IMR-90 (cell line): ENCODE results near the gene BRD1. TPM values are rescaled to one million over a fixed set of nuclear protein-coding genes. Genes with fewer than 3 reads are reported as not detected.

Experiments used
- ATAC-seq: fragments of 200-7000 bp; cut with Tn5 transposase; 2 replicates; pipeline ENCODE4 v1.9.1; 2020; ENCODE audit warnings: low read depth, mild to moderate bottlenecking, moderate library complexity
- BruUV-seq: library from RNA; stranded (reverse); fragments of 400-500 nt; replicated peaks from 2 replicates; lab custom pipeline; 2021; lab: Mats Ljungman, UMichigan
- CTCF ChIA-PET: fragments of 300-600 bp; formaldehyde crosslinking; extraction: SDS; loops from one replicate; lab custom pipeline; 2021; ENCODE audit warnings: antibody characterized with exemption; lab: Yijun Ruan, JAX
- POLR2A ChIA-PET: fragments of 300-600 bp; sonication (Branson Sonifier 250); formaldehyde crosslinking; loops from one replicate; lab custom pipeline; 2022; ENCODE audit warnings: antibody characterized with exemption; ENCODE audit not compliant: unreplicated experiment; lab: Charles Lee
- DNase-seq: peaks from one replicate; pipeline ENCODE4 v3.0.0; 2013
- H2AFZ ChIP-seq: replicated peaks from 2 replicates; pipeline ENCODE3; 2013; ENCODE audit warnings: low read length, mild to moderate bottlenecking; ENCODE audit not compliant: poor library complexity
- H2AK5ac ChIP-seq: 2 replicates; pipeline ENCODE4 v1.6.1; 2013; ENCODE audit warnings: low read depth, low read length, inconsistent platforms
- H2AK9ac ChIP-seq: replicated peaks from 2 replicates; pipeline ENCODE3; 2013; ENCODE audit warnings: mild to moderate bottlenecking, low read depth, low read length, moderate library complexity; ENCODE audit not compliant: poor library complexity
- H2BK120ac ChIP-seq: 2 replicates; pipeline ENCODE4 v1.6.1; 2013; ENCODE audit warnings: low read depth, low read length, inconsistent platforms
- H2BK15ac ChIP-seq: 3 replicates; pipeline ENCODE4 v1.6.1; 2013; ENCODE audit warnings: low read depth, low read length, inconsistent platforms
- H2BK20ac ChIP-seq: 2 replicates; pipeline ENCODE4 v1.6.1; 2013; ENCODE audit warnings: low read depth, mild to moderate bottlenecking, inconsistent platforms, low read length, moderate library complexity
- H2BK5ac ChIP-seq: 2 replicates; pipeline ENCODE4 v1.6.1; 2013; ENCODE audit warnings: mild to moderate bottlenecking, low read depth, low read length, inconsistent platforms; ENCODE audit not compliant: poor library complexity, severe bottlenecking
- H3K14ac ChIP-seq: replicated peaks from 2 replicates; pipeline ENCODE4 v1.6.1; 2013; ENCODE audit warnings: low read depth, low read length, inconsistent platforms
- H3K18ac ChIP-seq: 2 replicates; pipeline ENCODE4 v1.6.1; 2013; ENCODE audit warnings: low read depth, low read length, control low read depth
- H3K23ac ChIP-seq: 2 replicates; pipeline ENCODE4 v1.6.1; 2013; ENCODE audit warnings: low read depth, low read length, inconsistent platforms
- H3K27ac ChIP-seq: 2 replicates; pipeline ENCODE4 v1.5.1; 2013; ENCODE audit warnings: mild to moderate bottlenecking, control low read depth, low read length; ENCODE audit not compliant: insufficient read depth
- H3K27me3 ChIP-seq: 2 replicates; pipeline ENCODE4 v1.6.1; 2013; ENCODE audit warnings: low read length; ENCODE audit not compliant: control insufficient read depth, insufficient read depth
- H3K36me3 ChIP-seq: 2 replicates; pipeline ENCODE4 v1.6.1; 2013; ENCODE audit warnings: low read length, mixed read lengths; ENCODE audit not compliant: control insufficient read depth, insufficient read depth
- H3K4ac ChIP-seq: 2 replicates; pipeline ENCODE4 v1.6.1; 2013; ENCODE audit warnings: low read depth, low read length, inconsistent platforms
- H3K4me1 ChIP-seq: 2 replicates; pipeline ENCODE4 v1.6.1; 2013; ENCODE audit warnings: low read length, mixed read lengths; ENCODE audit not compliant: control insufficient read depth, insufficient read depth
- H3K4me2 ChIP-seq: 2 replicates; pipeline ENCODE4 v1.6.1; 2013; ENCODE audit warnings: low read depth, mild to moderate bottlenecking, control low read depth, low read length, moderate library complexity
- H3K4me3 ChIP-seq: 2 replicates; pipeline ENCODE4 v1.5.1; 2013; ENCODE audit warnings: low read depth, mild to moderate bottlenecking, control low read depth, low read length, moderate library complexity; ENCODE audit not compliant: insufficient read depth
- H3K56ac ChIP-seq: 2 replicates; pipeline ENCODE4 v1.6.1; 2013; ENCODE audit warnings: low read length, inconsistent platforms; ENCODE audit not compliant: insufficient read depth; ENCODE audit errors: extremely low read depth
- H3K79me1 ChIP-seq, 2 experiments: 2 replicates each; pipeline ENCODE4 v1.6.1; 2013; ENCODE audit warnings: low read length in 2 of 2, inconsistent platforms in 1 of 2, low read depth in 1 of 2
- H3K9ac ChIP-seq: 2 replicates; pipeline ENCODE4 v1.6.1; 2013; ENCODE audit warnings: low read depth, low read length, control low read depth
- H3K9me1 ChIP-seq: 2 replicates; pipeline ENCODE4 v1.6.1; 2013; ENCODE audit warnings: low read length, inconsistent platforms; ENCODE audit not compliant: insufficient read depth
- H3K9me3 ChIP-seq: 2 replicates; pipeline ENCODE4 v1.6.1; 2013; ENCODE audit warnings: low read length; ENCODE audit not compliant: control insufficient read depth, insufficient read depth
- H4K20me1 ChIP-seq: 2 replicates; pipeline ENCODE4 v1.6.1; 2013; ENCODE audit warnings: low read length, inconsistent platforms; ENCODE audit not compliant: insufficient read depth
- H4K5ac ChIP-seq: 2 replicates; pipeline ENCODE4 v1.6.1; 2013; ENCODE audit warnings: mild to moderate bottlenecking, low read depth, low read length, control low read depth
- H4K8ac ChIP-seq, 2 experiments: 2 replicates each; pipeline ENCODE4 v1.6.1; 2013; ENCODE audit warnings: low read depth in 2 of 2, low read length in 2 of 2, control low read depth in 1 of 2, inconsistent platforms in 1 of 2
- H4K91ac ChIP-seq: 2 replicates; pipeline ENCODE4 v1.6.1; 2013; ENCODE audit warnings: low read depth, low read length, inconsistent platforms; ENCODE audit not compliant: insufficient read depth
- CEBPB ChIP-seq: IDR thresholded peaks from 2 replicates; pipeline ENCODE4 v1.6.1; 2012; ENCODE audit warnings: low read depth, low read length, improper control_type of control experiment
- MAZ ChIP-seq: IDR thresholded peaks from 2 replicates; pipeline ENCODE4 v1.6.1; 2012; ENCODE audit warnings: low read depth, mild to moderate bottlenecking, low read length, improper control_type of control experiment, moderate library complexity, borderline replicate concordance
- WGBS, 2 experiments: methylation state at CpG; one replicate each; pipeline versions ENCODE4 v1.1.5 to v1.1.7; 2013; ENCODE audit warnings: missing lambda C conversion rate in 2 of 2; ENCODE audit not compliant: insufficient read length in 1 of 2; ENCODE audit errors: extremely low coverage in 2 of 2; 5-methylcytosine and 5-hydroxymethylcytosine counted together
- dilution Hi-C: fragments of 300-500 bp; cut with HindIII; formaldehyde crosslinking; loops from one replicate; pipeline ENCODE4 v1.14.3; 2018; ENCODE audit warnings: low sequenced_read_pairs; ENCODE audit not compliant: unreplicated experiment
- in situ Hi-C: fragments of 300-500 bp; cut with MboI; formaldehyde crosslinking; loops from 3 replicates; pipeline ENCODE4 v1.14.3; 2019; ENCODE audit warnings: low sequenced_read_pairs, inconsistent platforms, mixed read lengths
- intact Hi-C: fragments of 100-400 bp; cut with micrococcal nuclease; formaldehyde crosslinking; loops from 2 replicates; pipeline ENCODE4 v1.10.0; 2022
- polyA plus RNA-seq, 3 experiments: library from polyadenylated mRNA; depleted of rRNA; stranded (reverse); fragments of >200 nt; gene quantifications; 2 replicates each; pipeline ENCODE4 v1.2.3, GENCODE V29; 2012; ENCODE audit warnings: low replicate concordance in 1 of 3
- total RNA-seq: library from RNA; depleted of rRNA; stranded (reverse); fragments of >200 nt; gene quantifications from 2 replicates; pipeline ENCODE4 v1.2.3, GENCODE V29; 2012
- TF ChIP-seq, protein P1 (sequence below): fragments of 150-350 bp; IDR thresholded peaks from 2 replicates; pipeline ENCODE4 v1.6.1; 2016; ENCODE audit warnings: low read depth, mild to moderate bottlenecking, low read length, moderate library complexity, borderline replicate concordance

Gene BRD1
- total and polyA plus RNA-seq, 2 of the 4 experiments (the other 2 are of a cell fraction) = 10.0 to 10.6 TPM

DNA sequence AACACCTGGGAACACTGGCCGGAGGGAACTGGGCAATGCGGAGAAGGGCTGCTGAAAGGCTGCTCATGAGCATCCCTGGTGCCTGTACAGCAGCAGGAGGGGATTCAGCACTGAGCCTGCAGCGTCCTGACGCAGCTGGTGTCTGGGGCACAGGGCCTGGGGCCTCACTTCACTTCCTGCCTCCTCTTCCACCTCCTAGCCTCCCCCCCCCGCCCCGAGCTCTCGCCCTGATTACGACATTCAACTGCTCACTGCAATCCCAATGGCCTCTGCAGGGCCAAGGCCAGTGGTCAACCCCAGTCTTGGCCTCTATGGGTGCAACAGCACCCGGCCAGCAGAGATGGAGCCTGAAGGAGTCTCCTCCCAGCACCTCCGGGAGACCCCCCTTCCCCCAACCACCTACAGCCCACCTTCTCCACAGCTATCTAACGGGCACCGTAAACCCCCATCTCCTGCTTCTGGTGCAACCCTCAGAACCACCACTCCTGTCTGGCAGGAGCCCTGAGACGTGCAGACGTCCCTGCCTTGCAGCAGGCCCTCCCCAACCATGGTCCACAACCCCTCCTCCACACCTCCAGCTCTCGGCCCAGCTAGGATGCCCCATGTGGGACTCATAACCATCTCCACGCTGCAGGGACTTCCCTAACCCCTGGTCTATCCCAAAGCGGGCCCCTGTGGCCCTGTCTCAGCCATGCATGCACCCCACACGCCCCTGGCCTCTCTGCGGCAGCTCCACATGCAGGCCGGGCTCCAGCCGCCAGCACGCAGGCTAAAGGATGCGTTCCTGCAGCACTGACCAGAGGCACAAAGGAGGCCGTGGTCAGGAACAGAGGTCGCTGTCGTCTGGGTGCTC is 38.2 kb downstream of the BRD1 start:
- peak; percentile 75 for ATAC-seq

More for the DNA sequence above, 38.2 kb downstream of the BRD1 start:
- Histone ChIP-seq H3K56ac (no peak overlapping the region), H3K9ac (no peak overlapping the region), H3K14ac (0 out of 2 replicates have a peak overlapping the region, but pooled peaks have one; percentile 12), H2BK5ac (no peak overlapping the region), H3K4ac (no peak overlapping the region), H4K8ac (no peak overlapping the region), H2BK20ac (no peak overlapping the region), H3K36me3 (peaks cover 68% of the 10 kb centered on the region), H2BK120ac (no peak overlapping the region), H2AK5ac (no peak overlapping the region), H4K91ac (no peak overlapping the region), H2AFZ (no peak overlapping the region), H3K9me1 (no peaks in the 10 kb centered on the region; the same call in 1 of the 2 replicates), H3K4me3 (no peak overlapping the region), H3K79me1 (peaks cover 25 to 83% of the 10 kb centered on the region in 2 experiments), H3K9me3 (no peaks in the 10 kb centered on the region), H4K5ac (no peak overlapping the region), H3K4me1 (peaks cover 14% of the 10 kb centered on the region), H3K4me2 (peak overlapping the region; percentile 23; the same call in 1 of the 2 replicates), H2AK9ac (peak overlapping the region; percentile 23), H3K27me3 (no peaks in the 10 kb centered on the region), H3K23ac (no peak overlapping the region), H3K27ac (peak overlapping the region; percentile 32; the same call in 1 of the 2 replicates), H2BK15ac (no peak overlapping the region), H4K20me1 (peaks cover 88% of the 10 kb centered on the region), H3K18ac (no peak overlapping the region)
- CTCF ChIA-PET = no interaction called here
- BruUV-seq = no TSS peak
- POLR2A ChIA-PET = no interaction called here
- intact Hi-C loops = no loop called here
- TF ChIP-seq MAZ = peak; percentile 73; the same call in 1 of the 2 replicates
- peak; percentile 74 for TF ChIP-seq CEBPB
- TF ChIP-seq, protein P1, sequence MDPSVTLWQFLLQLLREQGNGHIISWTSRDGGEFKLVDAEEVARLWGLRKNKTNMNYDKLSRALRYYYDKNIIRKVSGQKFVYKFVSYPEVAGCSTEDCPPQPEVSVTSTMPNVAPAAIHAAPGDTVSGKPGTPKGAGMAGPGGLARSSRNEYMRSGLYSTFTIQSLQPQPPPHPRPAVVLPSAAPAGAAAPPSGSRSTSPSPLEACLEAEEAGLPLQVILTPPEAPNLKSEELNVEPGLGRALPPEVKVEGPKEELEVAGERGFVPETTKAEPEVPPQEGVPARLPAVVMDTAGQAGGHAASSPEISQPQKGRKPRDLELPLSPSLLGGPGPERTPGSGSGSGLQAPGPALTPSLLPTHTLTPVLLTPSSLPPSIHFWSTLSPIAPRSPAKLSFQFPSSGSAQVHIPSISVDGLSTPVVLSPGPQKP = no peak
- 92% methylated on average over 12 of the region's 26 CpGs; no CpG with 5 or more reads in 1 of the 2 experiments for WGBS, 2 experiments
- DNase-seq = peak; percentile 45
- in situ Hi-C loops = no loop called here
- dilution Hi-C loops = no loop called here
